H9 (cell line): ENCODE data around the gene CTRB2. TPM values are rescaled to one million over a fixed set of nuclear protein-coding genes. Genes with fewer than 3 reads are reported as not detected.

Experiments
- DNase-seq: peaks from one replicate; pipeline ENCODE4 v3.0.0-alpha.2; 2017
- H2AFZ ChIP-seq: one replicate; pipeline ENCODE4 v1.6.1; 2013; ENCODE audit warnings: mild to moderate bottlenecking, low read length, control low read depth, moderate library complexity
- H2AK5ac ChIP-seq: 2 replicates; pipeline ENCODE4 v1.6.1; 2013; ENCODE audit warnings: low read length, control low read depth, mixed read lengths; ENCODE audit not compliant: insufficient read length
- H2BK120ac ChIP-seq: one replicate; pipeline ENCODE4 v1.6.1; 2013; ENCODE audit warnings: low read depth, mild to moderate bottlenecking, low read length, control low read depth, inconsistent platforms; ENCODE audit not compliant: poor library complexity, severe bottlenecking
- H2BK12ac ChIP-seq: 2 replicates; pipeline ENCODE4 v1.6.1; 2013; ENCODE audit warnings: low read length, control low read depth, mixed read lengths, low read depth; ENCODE audit not compliant: insufficient read length
- H2BK15ac ChIP-seq: 2 replicates; pipeline ENCODE4 v1.6.1; 2013; ENCODE audit warnings: low read depth, low read length, control low read depth
- H2BK20ac ChIP-seq: one replicate; pipeline ENCODE4 v1.6.1; 2013; ENCODE audit warnings: low read depth, mild to moderate bottlenecking, low read length, control low read depth, inconsistent platforms; ENCODE audit not compliant: poor library complexity, severe bottlenecking
- H2BK5ac ChIP-seq: 2 replicates; pipeline ENCODE4 v1.6.1; 2013; ENCODE audit warnings: low read length, control low read depth, mixed read lengths; ENCODE audit not compliant: insufficient read length
- H3K14ac ChIP-seq: 2 replicates; pipeline ENCODE4 v1.6.1; 2013; ENCODE audit warnings: low read length, control low read depth; ENCODE audit not compliant: insufficient read depth
- H3K18ac ChIP-seq: 2 replicates; pipeline ENCODE4 v1.6.1; 2013; ENCODE audit warnings: low read depth, mild to moderate bottlenecking, mixed read lengths, low read length, control low read depth; ENCODE audit not compliant: insufficient read length
- H3K23ac ChIP-seq: 2 replicates; pipeline ENCODE4 v1.6.1; 2013; ENCODE audit warnings: low read length, control low read depth, mixed read lengths, low read depth; ENCODE audit not compliant: insufficient read length
- H3K23me2 ChIP-seq: 2 replicates; pipeline ENCODE4 v1.6.1; 2013; ENCODE audit warnings: low read depth, mild to moderate bottlenecking, mixed read lengths, low read length, control low read depth; ENCODE audit not compliant: insufficient read length, poor library complexity, severe bottlenecking
- H3K27ac ChIP-seq: 2 replicates; pipeline ENCODE4 v1.5.1; 2013; ENCODE audit warnings: low read length, control low read depth, mixed read lengths, low read depth; ENCODE audit not compliant: insufficient read length
- H3K27me3 ChIP-seq: 2 replicates; pipeline ENCODE4 v1.6.1; 2013; ENCODE audit warnings: low read length, control low read depth, inconsistent platforms; ENCODE audit not compliant: insufficient read depth
- H3K4ac ChIP-seq: 2 replicates; pipeline ENCODE4 v1.6.1; 2013; ENCODE audit warnings: low read depth, mild to moderate bottlenecking, control low read depth, inconsistent platforms, low read length, moderate library complexity
- H3K4me1 ChIP-seq: 2 replicates; pipeline ENCODE4 v1.6.1; 2013; ENCODE audit warnings: low read length, control low read depth, inconsistent platforms; ENCODE audit not compliant: insufficient read depth
- H3K4me2 ChIP-seq: 2 replicates; pipeline ENCODE4 v1.6.1; 2013; ENCODE audit warnings: low read length, control low read depth, mixed read lengths; ENCODE audit not compliant: insufficient read length, insufficient read depth
- H3K56ac ChIP-seq: 2 replicates; pipeline ENCODE4 v1.6.1; 2013; ENCODE audit warnings: low read depth, mild to moderate bottlenecking, mixed read lengths, low read length, control low read depth; ENCODE audit not compliant: insufficient read length
- H3K79me1 ChIP-seq: 2 replicates; pipeline ENCODE4 v1.6.1; 2013; ENCODE audit warnings: low read depth, mild to moderate bottlenecking, moderate library complexity, low read length, control low read depth, inconsistent platforms; ENCODE audit not compliant: insufficient read depth, poor library complexity, severe bottlenecking
- H3K79me2 ChIP-seq: 2 replicates; pipeline ENCODE4 v1.6.1; 2013; ENCODE audit warnings: low read length, control low read depth, inconsistent platforms; ENCODE audit not compliant: insufficient read depth
- H3K9ac ChIP-seq: 2 replicates; pipeline ENCODE4 v1.6.1; 2013; ENCODE audit warnings: low read length, control low read depth, mixed read lengths; ENCODE audit not compliant: insufficient read length; ENCODE audit errors: extremely low read depth
- H3K9me3 ChIP-seq: one replicate; pipeline ENCODE4 v1.6.1; 2013; ENCODE audit warnings: low read depth, low read length, inconsistent platforms; ENCODE audit not compliant: control insufficient read depth
- H3T11ph ChIP-seq: one replicate; pipeline ENCODE4 v1.6.1; 2013; ENCODE audit warnings: mild to moderate bottlenecking, low read length, control low read depth, inconsistent platforms
- H4K20me1 ChIP-seq: one replicate; pipeline ENCODE4 v1.6.1; 2013; ENCODE audit not compliant: control insufficient read depth, insufficient read length, insufficient read depth
- H4K5ac ChIP-seq: 2 replicates; pipeline ENCODE4 v1.6.1; 2013; ENCODE audit warnings: low read depth, mild to moderate bottlenecking, mixed read lengths, low read length, control low read depth; ENCODE audit not compliant: insufficient read length
- H4K8ac ChIP-seq: replicated peaks from 2 replicates; pipeline ENCODE4 v1.6.1; 2013; ENCODE audit warnings: low read length, control low read depth, mixed read lengths, low read depth; ENCODE audit not compliant: insufficient read length
- H4K91ac ChIP-seq: 2 replicates; pipeline ENCODE4 v1.6.1; 2013; ENCODE audit warnings: low read depth, mild to moderate bottlenecking, moderate library complexity, mixed read lengths, low read length, control low read depth; ENCODE audit not compliant: insufficient read length
- H3K27ac Mint-ChIP-seq, 3 experiments: 2 replicates in 2 of 3; 3 replicates in 1 of 3; pipeline ENCODE4 v1.8.0; 2020 to 2021; ENCODE audit warnings: mixed read lengths in 3 of 3, mild to moderate bottlenecking in 1 of 3, moderate library complexity in 1 of 3
- H3K27me3 Mint-ChIP-seq: 2 replicates; pipeline ENCODE4 v1.8.0; 2021; ENCODE audit warnings: low read depth, mild to moderate bottlenecking, moderate library complexity, mixed read lengths
- H3K36me3 Mint-ChIP-seq, 3 experiments: 2 replicates in 2 of 3; 3 replicates in 1 of 3; pipeline ENCODE4 v1.8.0; 2020 to 2021; ENCODE audit warnings: low read depth in 3 of 3, mixed read lengths in 3 of 3; ENCODE audit not compliant: insufficient read depth in 1 of 3
- H3K4me1 Mint-ChIP-seq, 2 experiments: 2 replicates each; pipeline ENCODE4 v1.8.0; 2020; ENCODE audit warnings: mixed read lengths in 2 of 2
- H3K4me3 Mint-ChIP-seq, 2 experiments: 2 replicates in 1 of 2; 3 replicates in 1 of 2; pipeline ENCODE4 v1.8.0; 2020 to 2021; ENCODE audit warnings: mild to moderate bottlenecking in 2 of 2, mixed read lengths in 2 of 2, moderate library complexity in 1 of 2
- H3K9me3 Mint-ChIP-seq, 2 experiments: 2 replicates in 1 of 2; 3 replicates in 1 of 2; pipeline ENCODE4 v1.8.0; 2020; ENCODE audit warnings: mild to moderate bottlenecking in 2 of 2, mixed read lengths in 2 of 2, moderate library complexity in 1 of 2
- WGBS: extraction: QIAGEN DNeasy Blood & Tissue Kit; methylation state at CpG from one replicate; pipeline ENCODE4 v1.1.7; 2013; ENCODE audit warnings: missing lambda C conversion rate, low lambda C conversion rate, mixed read lengths; ENCODE audit not compliant: insufficient read length; ENCODE audit errors: extremely low coverage; 5-methylcytosine and 5-hydroxymethylcytosine counted together
- total RNA-seq: library from RNA; stranded (reverse); gene quantifications from 2 replicates; pipeline ENCODE4 v1.2.1, GENCODE V29; 2021
- TF ChIP-seq, protein P1 (sequence below): fragments of 200-600 bp; sonication (generic); conservative IDR thresholded peaks from 3 replicates; pipeline ENCODE4 v1.8.0; 2021; ENCODE audit warnings: antibody characterized with exemption, mild to moderate bottlenecking

The CTRB2 gene
- total RNA-seq, 1 experiment from 2014 or later, result not detected

DNA sequence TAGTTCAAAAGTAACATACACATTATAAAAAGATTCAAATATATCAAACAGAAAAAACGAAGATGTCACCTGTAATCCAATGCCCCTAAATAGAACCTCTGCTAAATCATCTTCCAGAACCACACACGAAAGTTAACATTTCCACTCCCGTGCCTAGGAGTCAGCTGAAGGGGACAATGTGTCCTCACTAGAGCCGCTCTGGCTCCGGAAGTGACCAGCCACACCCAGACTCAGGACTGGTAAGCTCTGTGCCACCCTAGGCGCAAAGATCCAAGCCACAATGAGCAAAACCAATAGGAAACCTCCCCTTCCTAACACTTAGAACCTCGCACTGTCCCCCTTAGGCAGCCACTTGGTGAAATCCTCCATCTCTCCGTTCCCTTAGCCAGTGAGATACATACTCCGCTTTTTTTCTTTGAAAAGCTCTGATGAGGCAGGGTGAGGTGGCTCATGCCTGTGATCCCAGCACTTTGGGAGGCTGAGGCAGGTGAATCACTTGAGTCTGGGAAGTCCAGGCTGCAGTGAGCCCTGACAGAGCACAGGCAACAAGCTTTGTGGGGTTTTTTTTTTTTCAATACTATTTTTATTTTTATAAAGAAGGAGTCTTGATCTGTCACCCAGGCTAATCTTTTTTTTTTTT lies 23.6 kb upstream of the CTRB2 start:
- H3K14ac ChIP-seq, result no peak overlapping the region
- H3K23ac ChIP-seq, result no peak overlapping the region
- no peak overlapping the region for H3K4me2 ChIP-seq
- no peak overlapping the region for H3K56ac ChIP-seq
- H2BK20ac ChIP-seq, result no peak overlapping the region
- no peaks in the 10 kb centered on the region for H3K9me3 ChIP-seq
- no peak overlapping the region for H2BK15ac ChIP-seq
- H3K4me1 ChIP-seq, result no peaks in the 10 kb centered on the region
- H3K27me3 ChIP-seq, result no peaks in the 10 kb centered on the region
- TF ChIP-seq, protein P1, sequence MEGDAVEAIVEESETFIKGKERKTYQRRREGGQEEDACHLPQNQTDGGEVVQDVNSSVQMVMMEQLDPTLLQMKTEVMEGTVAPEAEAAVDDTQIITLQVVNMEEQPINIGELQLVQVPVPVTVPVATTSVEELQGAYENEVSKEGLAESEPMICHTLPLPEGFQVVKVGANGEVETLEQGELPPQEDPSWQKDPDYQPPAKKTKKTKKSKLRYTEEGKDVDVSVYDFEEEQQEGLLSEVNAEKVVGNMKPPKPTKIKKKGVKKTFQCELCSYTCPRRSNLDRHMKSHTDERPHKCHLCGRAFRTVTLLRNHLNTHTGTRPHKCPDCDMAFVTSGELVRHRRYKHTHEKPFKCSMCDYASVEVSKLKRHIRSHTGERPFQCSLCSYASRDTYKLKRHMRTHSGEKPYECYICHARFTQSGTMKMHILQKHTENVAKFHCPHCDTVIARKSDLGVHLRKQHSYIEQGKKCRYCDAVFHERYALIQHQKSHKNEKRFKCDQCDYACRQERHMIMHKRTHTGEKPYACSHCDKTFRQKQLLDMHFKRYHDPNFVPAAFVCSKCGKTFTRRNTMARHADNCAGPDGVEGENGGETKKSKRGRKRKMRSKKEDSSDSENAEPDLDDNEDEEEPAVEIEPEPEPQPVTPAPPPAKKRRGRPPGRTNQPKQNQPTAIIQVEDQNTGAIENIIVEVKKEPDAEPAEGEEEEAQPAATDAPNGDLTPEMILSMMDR, result no peak
- H4K91ac ChIP-seq, result no peak overlapping the region
- H3K4ac ChIP-seq, result no peak overlapping the region
- H3K23me2 ChIP-seq, result no peaks in the 10 kb centered on the region
- H3K9ac ChIP-seq, result no peak overlapping the region
- Mint-ChIP-seq H3K4me1 (peaks cover 0 to 5% of the 10 kb centered on the region in 2 experiments; a peak in 3 of 4 replicates), H3K9me3 (no peaks in the 10 kb centered on the region; a peak in 1 of 5 replicates), H3K36me3 (peaks cover 20 to 57% (median 47%) of the 10 kb centered on the region in 3 experiments; a peak in 6 of 7 replicates), H3K4me3 (no peak overlapping the region), H3K27ac (peak overlapping the region in 2 of 3 experiments; percentile 36 to 71; a peak in 2 of 7 replicates), H3K27me3 (no peaks in the 10 kb centered on the region)
- H2AK5ac ChIP-seq, result no peak overlapping the region
- no peak overlapping the region for H2BK5ac ChIP-seq
- no peaks in the 10 kb centered on the region for H3K79me1 ChIP-seq
- H2AFZ ChIP-seq, result no peak overlapping the region
- no peak for DNase-seq
- no peak overlapping the region for H3T11ph ChIP-seq
- WGBS, result no CpG with 5 or more reads among the region's 9 CpGs
- no peak overlapping the region for H2BK12ac ChIP-seq
- no peak overlapping the region for H2BK120ac ChIP-seq
- no peak overlapping the region for H4K5ac ChIP-seq
- H4K20me1 ChIP-seq, result no peaks in the 10 kb centered on the region
- no peak overlapping the region for H4K8ac ChIP-seq
- H3K27ac ChIP-seq, result no peak overlapping the region
- H3K18ac ChIP-seq, result no peak overlapping the region
- no peaks in the 10 kb centered on the region for H3K79me2 ChIP-seq
